A549 treated with CORT108297 at 1 μM for 4 hours (cell line): ENCODE measurements around the gene EPHA6. TPM values are rescaled to one million over a fixed set of nuclear protein-coding genes. Genes with fewer than 3 reads are reported as not detected.

ENCODE experiments used
- total RNA-seq: library from RNA; stranded (reverse); fragments of 200-300 nt; extraction: Qiagen RNA extraction; gene quantifications from 5 replicates; pipeline ENCODE4 v1.2.3, GENCODE V29; 2022

The EPHA6 gene
- 0.06 to 0.10 TPM (median 0.08 TPM) in 3 of 5 replicates, not detected in the others for total RNA-seq

DNA sequence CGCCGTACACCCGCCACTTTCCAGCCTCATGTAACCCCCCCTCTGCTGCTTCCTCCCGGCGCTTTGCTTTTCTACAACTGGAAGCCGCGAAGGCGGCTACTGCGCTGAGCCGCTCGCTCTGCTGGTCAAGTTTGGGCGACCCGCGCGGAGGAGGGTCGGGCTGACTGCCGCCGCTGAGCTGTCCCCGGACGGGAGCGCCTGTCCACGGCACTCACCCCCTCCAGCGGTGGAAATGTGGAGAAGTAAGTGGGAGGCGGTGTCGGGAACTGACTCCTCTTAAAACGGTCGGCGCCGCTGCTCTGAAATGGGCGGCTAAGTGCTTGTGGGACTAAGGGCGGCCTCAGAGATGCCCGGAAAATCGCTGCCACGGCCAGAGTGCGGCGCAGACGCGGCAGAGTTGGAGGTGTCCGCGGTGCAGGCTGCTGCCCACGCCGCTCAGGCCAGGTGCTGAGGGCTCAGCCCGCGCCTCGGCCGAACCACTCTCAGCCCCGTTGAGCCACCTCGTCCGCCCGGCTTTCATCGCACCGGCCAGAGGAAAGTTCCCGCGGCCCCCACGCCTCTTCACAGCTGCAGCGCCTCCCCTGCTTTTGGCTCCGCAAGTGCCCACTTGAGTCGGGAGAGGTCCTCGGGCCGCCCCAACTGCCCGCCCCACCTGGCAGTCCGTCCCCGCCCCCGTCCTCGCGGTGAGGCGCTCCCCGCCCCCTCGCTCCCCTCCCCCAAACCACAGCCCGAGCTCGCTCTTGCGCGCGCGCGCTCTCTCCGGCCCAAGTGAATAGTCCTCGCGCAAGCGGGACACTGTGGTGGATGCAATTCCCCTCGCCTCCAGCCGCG lies at the start of gene EPHA6:
TSS of gene EPHA6 (plus strand) at position 775 of the 831 bp plus-strand sequence.

DNA sequence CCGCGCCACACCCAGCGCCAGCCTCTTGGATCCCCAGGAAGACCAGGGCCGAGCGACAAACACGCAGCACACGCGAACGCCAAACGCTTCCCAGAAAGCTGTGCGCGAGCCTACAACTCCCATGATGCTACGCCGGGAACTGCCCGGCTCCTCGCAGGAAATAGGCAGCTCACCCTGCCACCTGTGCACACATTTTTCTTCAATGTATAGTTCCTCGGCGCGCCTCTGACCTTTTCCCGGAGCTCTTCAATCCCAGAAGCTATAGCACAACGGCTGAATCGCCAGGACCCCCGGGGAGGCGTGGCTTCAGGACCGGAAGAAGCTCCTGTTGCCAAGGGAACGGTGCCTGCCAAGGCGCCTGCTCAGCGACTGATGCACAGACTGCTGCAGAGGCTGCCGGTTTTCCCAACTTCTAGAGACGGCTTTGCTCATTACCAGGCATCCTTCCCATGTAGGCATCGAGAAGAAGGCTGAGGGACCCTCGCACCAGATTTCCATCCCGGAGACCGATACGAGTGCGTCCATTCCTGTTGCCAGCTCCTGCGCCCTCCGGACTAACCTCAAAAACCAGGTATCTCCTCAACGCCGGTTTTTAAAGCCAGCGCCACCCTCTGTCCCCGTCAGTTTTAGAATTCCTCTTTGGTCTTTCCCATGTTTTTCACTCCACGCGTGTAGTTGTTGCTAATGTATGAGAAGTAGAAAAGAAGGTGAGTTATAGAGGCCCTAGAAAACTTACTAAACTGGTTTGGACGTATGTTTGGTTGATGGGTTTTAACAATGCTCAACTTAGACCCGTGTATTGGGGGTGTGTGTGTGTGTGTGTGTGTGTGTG lies 950.2 kb downstream of the EPHA6 start, which contains the start of gene ARL6:
TSS of gene ARL6 (plus strand) at position 352 of the 832 bp plus-strand sequence. CDS start 3,350 bp downstream, outside the sequence.

